Choroid plexus epithelial cell (primary cell): ENCODE results near the gene JPH2.
"Not testable (repeated sequence)": the region's sequence is repeated elsewhere in the genome, so short reads cannot be mapped to it uniquely, and the experiment has no call there.

Source experiments
- DNase-seq: peaks from one replicate; pipeline ENCODE4 v3.0.0-alpha.2; 2010; ENCODE audit warnings: low read depth
- H3K4me3 ChIP-seq: 2 replicates; pipeline ENCODE4 v1.5.1; 2011; ENCODE audit warnings: low read depth, mild to moderate bottlenecking, control low read depth, low read length, moderate library complexity
- TF ChIP-seq, protein P1 (sequence below): conservative IDR thresholded peaks from 2 replicates; pipeline ENCODE4 v1.5.1; 2011; ENCODE audit warnings: low read depth, mild to moderate bottlenecking, control low read depth, inconsistent platforms, low read length, moderate library complexity

JPH2 gene

DNA sequence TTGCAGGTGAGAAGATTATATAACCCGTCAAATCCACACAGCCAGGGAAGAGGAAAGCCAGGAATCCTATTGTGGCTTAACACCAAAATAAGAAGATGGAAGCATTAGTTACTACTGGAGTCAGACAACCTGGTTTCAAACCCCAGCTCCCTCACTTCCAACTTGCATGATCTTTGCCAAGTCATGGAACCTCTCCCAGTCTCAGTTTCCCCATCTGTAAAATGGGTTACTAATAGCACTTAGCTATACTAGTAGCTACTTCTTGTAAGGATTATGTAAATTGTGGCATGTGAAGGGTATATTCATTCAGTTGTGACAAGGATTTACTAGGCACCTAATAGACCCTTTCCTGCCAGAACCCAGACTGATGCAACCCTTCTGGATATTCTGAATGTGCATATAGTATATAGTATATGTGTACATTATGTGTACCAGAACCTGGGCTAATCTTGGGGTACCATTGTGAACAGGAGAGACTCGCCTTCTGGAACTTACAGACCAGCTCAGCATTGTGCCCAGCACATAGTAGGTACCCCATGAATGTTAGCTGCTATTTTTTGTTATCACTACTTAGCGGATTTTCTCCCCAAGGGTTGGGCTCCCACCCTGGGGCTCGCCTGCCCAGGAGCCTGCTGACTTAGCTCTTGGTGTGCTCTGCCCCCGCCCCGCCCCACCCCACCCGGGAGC is 50.3 kb downstream of the JPH2 start:
- TF ChIP-seq, protein P1, sequence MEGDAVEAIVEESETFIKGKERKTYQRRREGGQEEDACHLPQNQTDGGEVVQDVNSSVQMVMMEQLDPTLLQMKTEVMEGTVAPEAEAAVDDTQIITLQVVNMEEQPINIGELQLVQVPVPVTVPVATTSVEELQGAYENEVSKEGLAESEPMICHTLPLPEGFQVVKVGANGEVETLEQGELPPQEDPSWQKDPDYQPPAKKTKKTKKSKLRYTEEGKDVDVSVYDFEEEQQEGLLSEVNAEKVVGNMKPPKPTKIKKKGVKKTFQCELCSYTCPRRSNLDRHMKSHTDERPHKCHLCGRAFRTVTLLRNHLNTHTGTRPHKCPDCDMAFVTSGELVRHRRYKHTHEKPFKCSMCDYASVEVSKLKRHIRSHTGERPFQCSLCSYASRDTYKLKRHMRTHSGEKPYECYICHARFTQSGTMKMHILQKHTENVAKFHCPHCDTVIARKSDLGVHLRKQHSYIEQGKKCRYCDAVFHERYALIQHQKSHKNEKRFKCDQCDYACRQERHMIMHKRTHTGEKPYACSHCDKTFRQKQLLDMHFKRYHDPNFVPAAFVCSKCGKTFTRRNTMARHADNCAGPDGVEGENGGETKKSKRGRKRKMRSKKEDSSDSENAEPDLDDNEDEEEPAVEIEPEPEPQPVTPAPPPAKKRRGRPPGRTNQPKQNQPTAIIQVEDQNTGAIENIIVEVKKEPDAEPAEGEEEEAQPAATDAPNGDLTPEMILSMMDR, result no peak
- DNase-seq, result no peak
- H3K4me3 ChIP-seq, result no peak overlapping the region

GRCh38 chr20:44135417-44136204 is 51.4 kb downstream of the JPH2 start:
- no peak for DNase-seq
- TF ChIP-seq, protein P1, result no peak

DNA sequence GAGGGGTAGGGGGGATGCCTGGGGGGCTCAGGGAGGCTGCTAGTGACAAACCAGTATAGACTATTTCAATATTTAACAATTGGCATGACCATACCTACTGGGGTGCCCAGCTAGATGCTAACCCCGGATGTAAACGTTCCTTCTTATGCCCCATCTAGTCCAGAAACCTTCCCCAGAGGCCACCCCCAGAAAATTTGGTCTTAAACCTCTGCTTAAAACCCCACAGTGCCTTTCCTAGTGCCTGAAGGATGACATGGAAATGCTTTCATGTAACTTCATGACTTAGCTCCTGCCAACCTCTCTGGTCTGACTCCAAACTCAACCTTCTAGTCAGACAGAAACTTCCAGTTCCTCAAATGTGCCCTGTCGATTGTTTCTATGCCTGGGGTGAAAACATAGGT is 52.0 kb downstream of the JPH2 start:
- TF ChIP-seq, protein P1, result no peak
- H3K4me3 ChIP-seq, result no peak overlapping the region
- no peak for DNase-seq

More at GRCh38 chr20:44135417-44136204, 51.4 kb downstream of the JPH2 start:
- H3K4me3 ChIP-seq, result no peak overlapping the region

DNA sequence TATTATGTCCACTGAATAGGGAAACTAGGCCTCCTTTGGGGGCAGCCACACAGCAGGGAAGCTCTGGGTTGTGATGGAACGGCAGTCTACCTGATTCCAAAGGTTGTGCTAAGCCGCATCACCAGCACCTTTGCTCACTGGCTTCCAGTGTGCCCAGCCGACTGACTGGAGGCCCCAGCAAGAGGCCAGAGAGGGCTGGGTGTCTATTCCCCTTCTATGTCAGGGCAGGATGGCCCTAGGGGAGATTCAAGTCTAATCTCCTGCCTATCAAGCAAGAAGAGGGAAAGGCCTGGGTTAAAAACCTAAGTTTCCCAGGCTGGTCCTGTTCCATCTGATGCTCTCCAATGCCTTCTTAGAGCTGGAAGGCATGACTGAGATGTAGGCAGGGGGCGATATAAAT is 53.6 kb downstream of the JPH2 start:
- no peak for DNase-seq
- H3K4me3 ChIP-seq, result no peak overlapping the region
- TF ChIP-seq, protein P1, result no peak

DNA sequence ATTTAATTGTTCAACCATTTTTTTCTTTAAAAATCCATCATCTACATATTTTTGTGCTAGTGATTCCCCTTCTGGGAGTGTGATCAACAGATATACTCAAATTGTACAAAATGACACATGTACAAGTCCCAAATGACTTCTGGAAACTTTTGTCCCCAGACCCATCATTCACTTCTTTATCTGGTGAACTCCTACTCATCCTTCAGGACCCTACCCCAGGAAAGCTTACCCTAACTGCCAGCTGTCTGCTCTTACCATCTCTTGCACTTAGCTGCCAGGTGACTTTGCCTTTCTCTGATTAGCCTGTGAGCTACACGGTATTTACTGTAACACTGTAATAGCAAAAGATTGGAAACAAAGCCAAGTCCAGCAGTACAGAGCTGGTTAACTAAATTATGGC is 55.3 kb downstream of the JPH2 start:
- H3K4me3 ChIP-seq, result no peak overlapping the region
- no peak for DNase-seq
- TF ChIP-seq, protein P1, result no peak

DNA sequence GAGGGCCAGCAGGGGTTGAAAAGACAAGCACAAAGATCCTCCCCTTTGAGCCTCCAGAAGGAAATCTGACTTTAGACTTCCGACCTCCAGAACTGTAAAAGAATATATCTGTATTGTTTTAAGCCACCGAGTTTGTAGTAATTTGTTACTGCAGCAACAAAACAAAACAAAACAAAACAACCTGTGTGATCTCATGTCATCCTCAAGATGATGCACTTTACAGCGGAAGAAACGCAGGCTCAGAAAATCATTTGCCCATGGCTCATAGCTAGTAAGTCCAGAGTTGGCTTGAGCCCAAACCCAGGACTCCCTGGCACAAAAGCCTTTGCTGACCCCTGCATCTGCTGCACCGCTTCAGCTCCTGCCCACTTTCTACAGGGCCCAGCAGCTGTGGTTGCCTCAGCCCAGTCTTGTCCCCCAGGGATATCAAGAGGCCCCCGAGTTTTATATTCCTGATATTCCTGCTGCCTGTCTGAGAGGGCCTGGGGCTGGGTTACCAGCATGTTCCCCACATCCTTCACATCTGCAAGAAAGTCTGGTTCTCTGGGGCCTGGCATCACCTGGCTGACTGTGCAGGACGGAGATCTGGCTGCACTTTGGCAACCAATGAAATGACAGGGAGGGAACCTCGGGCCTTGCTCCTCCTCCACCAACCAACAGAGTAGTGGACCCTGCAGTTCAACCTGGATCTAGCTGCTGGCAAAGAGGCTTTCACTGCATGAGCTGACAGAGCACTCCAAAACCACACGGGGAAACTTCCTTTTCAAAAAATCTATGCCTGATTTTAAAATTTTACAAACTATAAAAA is 56.9 kb downstream of the JPH2 start:
- no peak overlapping the region for H3K4me3 ChIP-seq
- TF ChIP-seq, protein P1, result no peak
- DNase-seq, result no peak

- not testable (repeated sequence) for DNase-seq
Measured at GRCh38 chr20:44129300-44129699, 57.7 kb downstream of the JPH2 start.

More at GRCh38 chr20:44129300-44129699, 57.7 kb downstream of the JPH2 start:
- not testable (repeated sequence) for H3K4me3 ChIP-seq
